IPS-18c (cell line): ENCODE results near the gene TSPAN4.

ENCODE experiments used
- H3K4me3 ChIP-seq: 2 replicates; pipeline ENCODE4 v1.7.0; 2013; ENCODE audit warnings: low read depth, mild to moderate bottlenecking, low read length, moderate library complexity; ENCODE audit not compliant: insufficient read depth
- H3K9me3 ChIP-seq: one replicate; pipeline ENCODE4 v1.6.1; 2013; ENCODE audit warnings: mild to moderate bottlenecking, low read length, moderate library complexity; ENCODE audit not compliant: control insufficient read depth, insufficient read depth

Gene TSPAN4

DNA sequence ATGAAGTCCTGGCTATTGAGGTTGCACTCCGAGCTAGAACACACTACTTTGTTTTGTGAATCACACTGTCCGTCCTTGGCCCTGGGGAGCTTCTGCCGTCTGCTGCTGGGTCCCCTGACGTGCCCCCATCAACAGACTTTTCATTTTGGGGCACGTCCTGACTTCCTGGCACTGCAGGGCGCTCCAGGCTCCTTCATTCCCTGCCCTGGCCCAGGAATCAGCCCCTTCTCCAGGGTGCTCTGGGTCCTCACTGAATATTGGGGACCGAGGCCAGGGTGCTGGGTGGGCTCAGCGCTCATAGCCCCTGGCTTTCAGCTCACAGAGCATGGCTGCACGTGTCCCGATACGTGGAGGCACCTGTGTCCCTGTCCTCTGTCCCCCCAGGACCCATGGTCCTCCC, 22.2 kb downstream of the TSPAN4 start:
- Histone ChIP-seq H3K4me3 (no peak overlapping the region), H3K9me3 (no peaks in the 10 kb centered on the region)

DNA sequence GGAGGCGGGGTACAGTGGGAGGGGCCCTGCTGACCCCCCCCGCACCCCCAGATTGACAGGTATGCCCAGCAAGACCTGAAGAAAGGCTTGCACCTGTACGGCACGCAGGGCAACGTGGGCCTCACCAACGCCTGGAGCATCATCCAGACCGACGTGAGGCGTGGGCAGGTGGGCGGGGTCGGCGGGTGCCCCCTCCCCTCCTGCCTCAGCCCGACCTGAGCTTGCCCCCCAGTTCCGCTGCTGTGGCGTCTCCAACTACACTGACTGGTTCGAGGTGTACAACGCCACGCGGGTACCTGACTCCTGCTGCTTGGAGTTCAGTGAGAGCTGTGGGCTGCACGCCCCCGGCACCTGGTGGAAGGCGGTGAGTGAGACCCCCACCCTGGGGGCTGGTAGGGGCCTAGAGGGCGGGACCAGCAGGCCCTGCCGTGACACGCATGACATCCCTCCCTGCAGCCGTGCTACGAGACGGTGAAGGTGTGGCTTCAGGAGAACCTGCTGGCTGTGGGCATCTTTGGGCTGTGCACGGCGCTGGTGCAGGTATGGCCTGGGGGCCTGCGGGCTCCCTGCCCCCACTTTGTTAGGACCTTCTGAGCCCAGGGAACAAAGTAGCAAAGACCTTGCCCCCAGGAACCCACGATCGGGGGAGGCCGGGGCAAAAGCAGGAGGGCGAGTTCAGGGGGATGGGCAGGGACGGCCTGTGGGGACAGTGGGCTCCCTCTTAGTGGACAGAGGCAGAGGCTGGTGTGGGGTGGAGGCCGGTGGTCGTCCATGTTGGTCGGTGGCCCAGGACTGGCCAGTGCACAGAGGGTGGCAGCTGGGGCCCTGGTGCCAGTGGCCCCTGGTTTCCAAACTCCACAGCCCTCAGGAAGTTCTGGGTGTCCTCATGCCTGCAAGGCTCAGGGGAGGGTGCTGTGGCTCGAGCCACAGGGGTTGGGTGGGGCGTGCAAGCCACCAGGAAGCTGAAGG, 23.1 kb downstream of the TSPAN4 start:
- no peaks in the 10 kb centered on the region for H3K9me3 ChIP-seq
- H3K4me3 ChIP-seq = no peak overlapping the region

DNA sequence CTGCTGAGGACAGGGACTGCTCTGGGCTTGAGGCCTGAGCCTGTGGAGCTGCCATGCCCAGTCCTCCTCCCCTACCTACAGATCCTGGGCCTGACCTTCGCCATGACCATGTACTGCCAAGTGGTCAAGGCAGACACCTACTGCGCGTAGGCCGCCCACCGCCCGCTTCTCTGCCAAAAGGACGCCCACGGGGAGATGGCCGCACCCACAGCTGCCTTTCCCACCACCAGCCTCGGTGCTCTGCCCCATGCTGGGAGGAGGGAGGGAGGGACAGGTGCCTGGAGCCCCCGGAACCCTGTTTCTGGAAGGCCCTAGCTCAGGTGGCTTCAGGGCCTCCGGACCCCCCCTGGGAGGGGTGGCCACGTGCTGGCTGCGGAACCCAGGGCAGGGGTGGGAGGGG, 23.8 kb downstream of the TSPAN4 start:
- Histone ChIP-seq H3K4me3 (no peak overlapping the region), H3K9me3 (no peaks in the 10 kb centered on the region)

DNA sequence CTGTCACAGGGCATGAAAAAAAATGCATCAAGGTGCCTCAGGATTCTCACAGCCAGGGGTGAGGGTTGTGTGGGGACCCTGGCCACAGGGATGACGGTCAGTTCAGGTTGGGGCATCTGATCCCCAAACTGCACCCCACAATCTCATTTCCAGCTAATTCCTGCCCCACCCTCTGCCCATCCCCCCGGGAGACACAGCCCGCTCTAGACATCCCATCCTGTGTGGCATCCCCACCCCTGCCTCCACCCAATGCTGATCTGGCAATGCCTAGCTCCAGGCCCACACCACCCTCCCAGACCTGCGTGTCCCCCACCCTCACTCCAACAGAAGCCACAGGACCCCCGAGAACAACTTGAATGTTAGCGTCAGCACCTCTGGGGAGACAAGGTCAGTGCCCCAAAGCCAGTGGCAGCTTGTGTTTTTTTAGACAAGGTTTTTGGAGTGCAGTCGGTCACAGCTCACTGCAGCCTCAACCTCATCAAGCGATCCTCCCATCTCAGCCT, 25.3 kb downstream of the TSPAN4 start:
- no peaks in the 10 kb centered on the region for H3K9me3 ChIP-seq
- no peak overlapping the region for H3K4me3 ChIP-seq

DNA sequence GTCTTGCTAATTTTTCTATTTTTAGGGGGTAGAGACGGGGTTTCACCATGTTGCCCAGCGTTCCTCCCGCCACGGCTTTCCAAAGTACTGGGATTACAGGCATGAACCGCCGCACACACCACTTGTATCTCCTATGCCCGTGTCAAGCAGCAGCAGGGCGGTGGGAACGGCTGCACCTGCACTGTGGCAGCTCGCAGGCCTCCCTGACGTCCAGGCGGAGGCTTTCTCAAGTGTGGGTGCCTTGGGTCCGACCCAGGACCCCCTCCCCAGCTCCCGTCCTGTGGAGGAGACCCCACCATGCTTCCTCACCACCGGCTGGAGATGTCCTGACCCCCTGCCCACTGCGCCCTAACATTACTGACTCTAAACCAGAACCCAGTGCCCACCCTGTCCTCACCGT, 25.7 kb downstream of the TSPAN4 start:
- H3K9me3 ChIP-seq = no peaks in the 10 kb centered on the region

DNA sequence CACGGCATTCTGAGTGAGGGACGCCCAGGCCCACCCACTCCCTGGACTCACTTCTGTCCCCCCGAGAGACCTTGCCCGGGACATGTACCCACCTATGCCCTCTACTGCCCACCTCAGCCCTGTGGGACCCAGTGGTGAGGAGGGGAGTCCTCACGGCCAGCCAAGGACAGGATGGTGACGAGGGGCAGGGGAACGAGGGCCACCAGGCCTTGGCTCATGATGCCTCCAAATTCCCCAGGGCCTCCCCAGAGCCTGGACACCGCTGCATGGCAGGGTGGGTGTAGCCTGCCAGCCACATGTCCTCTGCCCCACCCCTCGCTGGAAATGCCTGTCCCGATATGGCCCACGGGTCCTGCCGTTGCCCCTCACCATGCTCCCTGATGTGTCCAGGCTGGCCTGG, 26.1 kb downstream of the TSPAN4 start:
- H3K9me3 ChIP-seq = no peaks in the 10 kb centered on the region
- H3K4me3 ChIP-seq = no peak overlapping the region

More for the DNA sequence above, 25.7 kb downstream of the TSPAN4 start:
- no peak overlapping the region for H3K4me3 ChIP-seq

DNA sequence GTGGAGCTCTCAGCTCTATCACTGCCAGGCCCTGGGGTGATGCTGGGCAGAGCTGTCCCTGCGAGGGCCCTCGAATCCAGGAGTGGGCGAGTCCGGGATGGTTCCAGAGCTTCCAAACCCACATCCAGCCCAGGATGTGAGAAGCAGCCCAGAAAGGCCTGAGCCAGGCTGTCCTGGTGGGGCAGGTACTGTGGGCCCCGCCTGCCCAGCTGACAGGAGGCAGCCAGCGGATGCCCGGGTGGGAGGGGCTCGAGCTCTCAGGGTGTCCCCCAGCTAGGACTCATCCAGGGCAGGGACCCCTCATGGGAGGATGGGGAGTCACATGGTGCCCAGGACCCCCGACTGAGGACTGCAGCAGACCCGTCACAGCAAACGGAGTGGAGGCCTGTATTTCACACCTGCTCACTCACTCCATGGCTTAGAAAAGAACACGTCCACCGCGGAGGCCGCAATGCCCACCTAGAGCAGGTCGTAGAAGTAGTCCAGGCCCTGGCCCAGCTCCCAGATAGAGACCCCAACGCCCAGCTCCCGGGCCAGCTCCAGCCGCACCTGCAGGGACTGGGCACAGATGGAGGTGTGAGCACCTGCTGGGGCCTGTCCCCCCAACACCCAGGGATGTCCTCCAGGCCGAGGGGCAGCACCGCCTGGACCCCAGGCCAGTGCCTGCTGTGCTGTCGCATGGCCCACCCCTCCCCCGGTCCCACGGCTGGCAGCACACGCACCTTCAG, 26.9 kb downstream of the TSPAN4 start:
- Histone ChIP-seq H3K4me3 (no peak overlapping the region), H3K9me3 (no peaks in the 10 kb centered on the region)

DNA sequence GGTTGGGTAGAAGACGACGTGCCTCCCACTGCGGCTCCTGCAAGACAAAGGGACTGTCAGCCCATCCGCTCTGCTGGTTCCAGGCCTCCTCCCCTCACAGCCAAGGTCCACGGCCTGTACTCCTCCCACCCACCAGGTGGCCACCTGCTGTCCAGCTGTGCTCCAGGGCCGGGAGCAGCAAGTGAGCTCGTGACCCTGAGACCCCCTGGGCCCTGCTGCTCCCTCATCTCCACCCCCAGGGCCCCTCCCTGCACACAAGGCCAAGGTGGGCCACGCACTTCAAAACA, 27.4 kb downstream of the TSPAN4 start:
- Histone ChIP-seq H3K9me3 (no peaks in the 10 kb centered on the region), H3K4me3 (no peak overlapping the region)

DNA sequence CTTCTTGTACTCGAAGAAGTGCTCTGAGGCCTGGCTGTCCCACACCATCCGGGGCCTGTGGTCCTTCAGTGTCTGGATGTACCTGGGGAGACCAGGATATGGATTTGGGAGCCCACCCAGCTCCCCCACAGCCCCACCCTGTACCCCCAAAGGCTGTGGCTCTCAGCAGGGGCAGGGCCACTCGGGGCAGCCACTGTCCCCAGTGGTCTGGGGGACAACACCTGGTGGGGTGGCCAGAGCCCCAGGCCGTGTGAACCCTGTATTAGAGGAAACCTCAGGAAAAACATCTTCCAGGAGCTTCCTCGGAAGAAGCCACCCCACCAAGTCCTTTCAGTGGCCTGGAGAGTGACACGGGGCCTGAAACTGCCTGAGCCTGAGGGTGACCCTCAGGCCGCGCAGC, 27.8 kb downstream of the TSPAN4 start:
- H3K9me3 ChIP-seq = no peaks in the 10 kb centered on the region
- no peak overlapping the region for H3K4me3 ChIP-seq

DNA sequence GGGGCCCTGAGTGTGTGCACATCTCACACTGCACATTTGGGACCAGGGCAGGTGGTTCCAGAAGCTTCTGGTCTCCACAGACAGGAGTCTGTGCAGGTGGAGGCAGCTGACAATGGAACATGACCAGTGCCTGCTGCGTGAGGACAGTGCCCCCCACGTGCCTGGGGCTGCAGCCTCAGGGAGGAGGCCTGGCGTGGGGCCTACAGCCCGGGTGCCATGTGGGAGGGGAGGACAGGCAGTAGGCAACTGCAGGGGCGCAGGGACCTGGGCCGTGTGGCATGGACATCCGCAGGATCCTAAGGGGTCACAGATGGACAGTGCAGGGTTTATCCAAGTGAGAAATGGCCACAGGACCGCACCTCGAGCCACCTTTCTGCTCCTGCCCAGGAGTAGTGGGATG, 28.8 kb downstream of the TSPAN4 start:
- Histone ChIP-seq H3K9me3 (no peaks in the 10 kb centered on the region), H3K4me3 (no peak overlapping the region)

DNA sequence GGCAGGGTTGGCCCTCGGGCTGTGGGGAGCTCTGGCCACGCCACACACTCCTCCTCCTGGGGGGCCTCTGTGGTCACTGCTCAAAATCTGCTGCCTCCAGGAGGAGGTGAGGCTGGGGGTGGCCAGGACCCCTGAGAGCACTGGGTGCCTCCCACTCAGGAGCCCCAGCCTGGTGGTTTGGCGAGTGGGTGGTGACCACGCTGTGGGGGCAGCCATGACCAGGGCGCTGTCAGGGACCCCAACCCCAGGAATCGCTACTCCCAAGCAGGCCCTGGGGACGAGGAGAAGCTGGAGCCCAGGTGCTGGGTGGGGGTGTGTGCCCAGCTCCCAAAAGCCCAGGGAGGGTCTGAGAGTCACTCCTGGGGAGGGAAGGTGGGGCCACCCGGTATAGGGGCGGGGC, 30.1 kb downstream of the TSPAN4 start:
- no peak overlapping the region for H3K4me3 ChIP-seq
- H3K9me3 ChIP-seq = no peaks in the 10 kb centered on the region

DNA sequence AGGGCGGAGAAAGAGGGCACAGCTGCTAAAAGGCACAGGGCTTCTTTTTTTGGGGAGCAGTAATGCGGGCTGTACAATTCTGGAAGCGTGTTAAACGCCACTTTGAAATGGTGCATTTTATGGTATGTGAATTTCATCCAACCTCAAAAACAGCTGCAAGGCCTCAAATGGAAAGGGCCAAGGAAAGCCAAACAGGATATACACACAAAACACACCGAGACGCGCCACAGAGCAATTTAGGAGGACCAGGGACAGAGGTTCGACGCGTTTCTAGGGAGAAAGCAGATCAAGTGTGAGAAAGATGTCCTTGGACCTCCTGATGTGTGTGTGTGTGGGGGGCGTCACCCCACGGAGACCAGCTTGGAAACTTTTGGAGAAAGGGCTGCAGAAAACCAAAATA, 31.1 kb downstream of the TSPAN4 start:
- Histone ChIP-seq H3K9me3 (no peaks in the 10 kb centered on the region), H3K4me3 (no peak overlapping the region)

DNA sequence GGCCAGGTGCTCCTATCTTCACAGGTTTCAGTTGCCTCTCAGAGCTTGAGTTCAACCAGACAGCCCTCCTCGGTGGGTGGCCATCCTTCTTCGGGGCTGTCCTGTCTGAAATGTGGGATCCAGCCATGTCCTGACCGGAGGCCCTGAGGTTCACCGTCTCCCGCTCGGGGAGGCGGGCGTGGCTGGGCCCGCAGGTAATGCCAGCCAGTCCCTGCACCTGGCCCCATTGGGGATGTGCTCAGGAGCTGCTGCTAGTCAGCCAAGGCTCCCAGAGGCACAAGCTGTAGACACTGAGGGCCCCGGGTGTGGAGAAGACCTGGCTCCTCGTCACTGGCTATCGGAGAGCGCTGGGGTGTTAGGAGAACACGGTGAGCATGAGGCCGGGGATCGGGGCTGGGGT, 32.6 kb downstream of the TSPAN4 start:
- no peak overlapping the region for H3K4me3 ChIP-seq
- no peaks in the 10 kb centered on the region for H3K9me3 ChIP-seq

DNA sequence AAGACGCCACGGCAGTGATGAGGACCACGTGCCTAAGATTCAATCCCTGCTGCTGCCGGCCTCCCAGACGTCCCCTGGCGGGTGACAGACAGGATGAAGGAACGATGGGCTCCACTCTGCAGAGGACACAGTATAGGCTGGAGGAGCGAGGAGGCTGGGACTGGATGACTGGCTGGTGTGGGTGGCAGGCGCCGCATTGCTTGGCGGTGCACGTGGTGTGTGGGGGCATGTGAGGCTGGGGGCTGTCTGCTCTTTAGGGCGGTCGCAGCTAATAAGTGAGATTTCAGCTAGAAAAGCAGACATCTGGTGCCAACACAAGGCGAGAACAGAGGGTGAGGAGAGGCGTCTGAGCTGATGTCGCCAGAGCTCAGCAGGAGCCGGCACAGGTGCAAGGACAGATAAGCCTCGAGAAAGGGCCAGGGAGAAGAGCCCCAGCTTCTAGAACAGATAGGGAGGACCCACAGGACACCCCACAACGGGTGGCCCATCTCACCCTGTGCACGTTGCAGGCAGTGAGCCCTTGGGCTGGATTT, 33.2 kb downstream of the TSPAN4 start:
- no peaks in the 10 kb centered on the region for H3K9me3 ChIP-seq

DNA sequence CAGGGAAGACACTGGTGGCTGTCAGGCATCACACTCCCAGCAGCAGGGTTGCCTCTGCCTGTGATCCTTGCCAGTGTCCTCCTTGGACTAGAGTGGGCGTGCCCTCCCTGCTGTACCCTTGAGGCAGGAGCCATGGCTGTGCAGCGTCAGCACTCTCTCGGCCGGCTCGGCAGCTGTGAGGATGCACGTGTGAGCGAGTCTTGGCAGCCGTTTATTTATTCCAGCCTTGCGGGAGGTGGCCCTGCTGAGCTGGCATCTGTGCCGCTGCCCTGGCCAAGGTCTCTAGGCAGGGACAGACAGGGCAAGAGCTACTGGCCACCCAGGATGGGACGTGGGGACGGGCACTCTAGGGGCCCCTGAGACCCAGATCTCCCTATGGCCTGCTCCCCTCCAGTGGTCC, 33.9 kb downstream of the TSPAN4 start:
- H3K9me3 ChIP-seq = no peaks in the 10 kb centered on the region
- no peak overlapping the region for H3K4me3 ChIP-seq

More for the DNA sequence above, 33.2 kb downstream of the TSPAN4 start:
- H3K4me3 ChIP-seq = no peak overlapping the region

DNA sequence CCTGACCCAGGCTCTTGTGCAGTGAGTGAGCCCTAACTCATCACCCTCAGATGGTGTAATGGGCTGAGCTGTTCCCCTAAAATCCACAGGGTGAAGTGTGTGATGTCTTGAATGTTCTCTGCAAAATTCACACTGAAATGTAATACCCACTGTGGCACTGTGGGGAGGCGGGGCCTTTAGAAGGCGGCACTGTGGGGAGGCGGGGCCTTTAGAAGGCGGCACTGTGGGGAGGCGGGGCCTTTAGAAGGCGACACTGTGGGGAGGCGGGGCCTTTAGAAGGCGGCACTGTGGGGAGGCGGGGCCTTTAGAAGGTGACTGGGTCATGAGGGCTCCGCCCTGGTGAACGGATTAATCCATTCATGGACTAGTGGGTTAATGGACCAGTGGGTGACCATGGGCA, 34.9 kb downstream of the TSPAN4 start:
- Histone ChIP-seq H3K9me3 (no peaks in the 10 kb centered on the region), H3K4me3 (no peak overlapping the region)

DNA sequence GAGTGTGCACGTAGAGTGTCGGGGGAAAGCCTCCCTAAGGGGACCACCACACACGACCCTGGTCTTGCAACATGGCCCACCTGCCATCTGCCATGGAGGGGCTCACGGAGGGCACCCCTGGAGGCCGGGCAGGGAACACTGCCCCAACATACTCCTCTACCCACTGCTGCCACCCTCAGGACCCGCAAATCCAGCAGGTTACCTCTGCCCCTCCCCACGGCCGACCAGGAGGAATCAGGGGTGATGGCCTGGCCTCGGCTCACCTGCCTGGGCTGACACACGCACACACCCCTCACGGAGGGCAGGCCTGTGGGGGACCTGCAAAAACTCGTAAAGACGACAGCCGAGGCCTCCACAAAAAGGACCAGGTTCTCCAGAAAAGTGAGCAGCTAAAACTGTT, 37.8 kb downstream of the TSPAN4 start:
- Histone ChIP-seq H3K4me3 (no peak overlapping the region), H3K9me3 (no peaks in the 10 kb centered on the region)

DNA sequence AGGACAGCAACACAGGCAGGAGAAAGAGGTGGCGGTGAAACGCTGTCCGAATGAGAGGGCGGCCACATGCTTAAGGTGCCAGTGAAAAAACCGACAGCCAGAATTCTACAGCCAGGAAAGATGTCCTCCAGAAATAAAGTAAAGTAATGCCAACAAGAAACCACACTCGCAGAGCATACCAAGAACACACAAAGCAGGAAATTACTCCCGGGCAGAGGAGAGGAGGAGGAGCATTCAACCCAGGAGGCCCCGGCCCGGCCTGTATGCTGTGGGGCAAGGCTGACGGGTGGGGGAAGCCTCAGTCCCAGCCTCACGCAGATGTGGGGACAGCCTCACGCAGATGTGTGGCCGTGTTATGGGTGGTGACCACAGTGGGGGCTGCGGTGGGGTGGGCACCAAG, 39.9 kb downstream of the TSPAN4 start:
- Histone ChIP-seq H3K9me3 (no peaks in the 10 kb centered on the region), H3K4me3 (no peak overlapping the region)
